ENCODE measurements around the gene LRRN4. TPM values are rescaled to one million over a fixed set of nuclear protein-coding genes. Genes with fewer than 3 reads are reported as not detected.

The LRRN4 gene
- 0.13 TPM for total RNA-seq (ENCODE audit: unreplicated experiment)
- long read RNA-seq: 0 reads

- Mint-ChIP-seq H3K27ac (ENCODE audit: unreplicated experiment) (no peak within 1 kb of the TSS), H3K4me1 (ENCODE audit: unreplicated experiment) (peaks cover 9% of the 10 kb centered on the region), H3K9me3 (ENCODE audit: unreplicated experiment) (no peaks in the 10 kb centered on the region), H3K4me3 (ENCODE audit: unreplicated experiment) (peak within 1 kb of the TSS; percentile 85), H3K27me3 (ENCODE audit: unreplicated experiment) (peaks cover 23% of the 10 kb centered on the region), H3K36me3 (ENCODE audit: low read depth, unreplicated experiment) (peaks cover 4% of the 10 kb centered on the region)
- peak; percentile 16 for DNase-seq (ENCODE audit: low spot score)
- TF ChIP-seq, protein P1, sequence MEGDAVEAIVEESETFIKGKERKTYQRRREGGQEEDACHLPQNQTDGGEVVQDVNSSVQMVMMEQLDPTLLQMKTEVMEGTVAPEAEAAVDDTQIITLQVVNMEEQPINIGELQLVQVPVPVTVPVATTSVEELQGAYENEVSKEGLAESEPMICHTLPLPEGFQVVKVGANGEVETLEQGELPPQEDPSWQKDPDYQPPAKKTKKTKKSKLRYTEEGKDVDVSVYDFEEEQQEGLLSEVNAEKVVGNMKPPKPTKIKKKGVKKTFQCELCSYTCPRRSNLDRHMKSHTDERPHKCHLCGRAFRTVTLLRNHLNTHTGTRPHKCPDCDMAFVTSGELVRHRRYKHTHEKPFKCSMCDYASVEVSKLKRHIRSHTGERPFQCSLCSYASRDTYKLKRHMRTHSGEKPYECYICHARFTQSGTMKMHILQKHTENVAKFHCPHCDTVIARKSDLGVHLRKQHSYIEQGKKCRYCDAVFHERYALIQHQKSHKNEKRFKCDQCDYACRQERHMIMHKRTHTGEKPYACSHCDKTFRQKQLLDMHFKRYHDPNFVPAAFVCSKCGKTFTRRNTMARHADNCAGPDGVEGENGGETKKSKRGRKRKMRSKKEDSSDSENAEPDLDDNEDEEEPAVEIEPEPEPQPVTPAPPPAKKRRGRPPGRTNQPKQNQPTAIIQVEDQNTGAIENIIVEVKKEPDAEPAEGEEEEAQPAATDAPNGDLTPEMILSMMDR (IDR thresholded peaks at IDR 0.05; ENCODE audit: unreplicated experiment): no peak
Observed at GRCh38 chr20:6053776-6054688, at the start of gene LRRN4. LRRN4 (minus strand) TSS chr20:6054060; CDS start chr20:6052799, 1,261 bp downstream.

GRCh38 chr20:6103301-6103700 lies 49.4 kb upstream of the LRRN4 start:
- Mint-ChIP-seq H3K36me3 (ENCODE audit: low read depth, unreplicated experiment) (no peaks in the 10 kb centered on the region), H3K27me3 (ENCODE audit: unreplicated experiment) (no peaks in the 10 kb centered on the region), H3K27ac (ENCODE audit: unreplicated experiment) (no peak overlapping the region), H3K4me3 (ENCODE audit: unreplicated experiment) (no peak overlapping the region), H3K4me1 (ENCODE audit: unreplicated experiment) (no peaks in the 10 kb centered on the region), H3K9me3 (ENCODE audit: unreplicated experiment) (no peaks in the 10 kb centered on the region)
- TF ChIP-seq, protein P1 (IDR thresholded peaks at IDR 0.05; ENCODE audit: unreplicated experiment): no peak
- no peak for DNase-seq (ENCODE audit: low spot score)

DNA sequence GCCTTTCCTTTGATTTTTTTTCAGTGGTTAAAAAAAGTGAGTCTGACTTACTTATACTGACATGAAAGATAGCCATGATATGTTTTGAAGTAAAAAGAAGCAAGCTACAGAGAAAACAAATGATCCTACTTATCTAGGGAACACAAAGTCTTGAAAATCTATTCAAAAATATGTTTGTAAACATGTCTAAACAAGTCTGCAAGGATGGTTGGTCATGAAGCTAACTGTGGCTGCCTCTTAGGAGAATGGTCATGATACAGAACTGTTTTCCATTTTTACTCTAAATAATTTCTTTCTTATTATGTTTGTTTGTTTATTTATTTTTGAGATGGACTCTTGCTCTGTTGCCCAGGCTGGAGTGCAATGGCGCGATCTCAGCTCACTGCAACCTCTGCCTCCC lies 47.5 kb upstream of the LRRN4 start:
- no peaks in the 10 kb centered on the region for H3K36me3 Mint-ChIP-seq (ENCODE audit: low read depth, unreplicated experiment)
- TF ChIP-seq, protein P1 (IDR thresholded peaks at IDR 0.05; ENCODE audit: unreplicated experiment): no peak
- H3K27me3 Mint-ChIP-seq (ENCODE audit: unreplicated experiment): no peaks in the 10 kb centered on the region
- DNase-seq (ENCODE audit: low spot score): no peak
- H3K4me3 Mint-ChIP-seq (ENCODE audit: unreplicated experiment): no peak overlapping the region
- H3K27ac Mint-ChIP-seq (ENCODE audit: unreplicated experiment): no peak overlapping the region
- no peaks in the 10 kb centered on the region for H3K9me3 Mint-ChIP-seq (ENCODE audit: unreplicated experiment)
- no peaks in the 10 kb centered on the region for H3K4me1 Mint-ChIP-seq (ENCODE audit: unreplicated experiment)

DNA sequence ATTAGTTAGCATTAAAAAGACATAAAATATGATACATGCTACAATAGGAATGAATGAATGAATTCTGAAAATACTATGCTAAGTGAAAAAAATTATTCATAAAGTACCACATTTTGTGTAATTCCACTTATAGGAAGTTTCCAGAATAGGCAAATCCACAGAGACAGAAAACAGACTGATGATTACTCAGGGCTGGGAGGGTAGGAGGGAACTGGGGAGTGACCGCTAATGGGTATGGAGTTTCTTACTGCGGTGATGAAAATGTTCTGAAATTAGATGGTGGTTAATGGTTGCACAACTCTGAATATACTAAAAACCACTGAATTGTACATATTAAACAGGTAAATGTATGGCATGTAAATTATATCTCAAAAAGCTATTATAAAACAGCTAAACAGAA lies 46.4 kb upstream of the LRRN4 start:
- Mint-ChIP-seq H3K9me3 (ENCODE audit: unreplicated experiment) (no peaks in the 10 kb centered on the region), H3K27ac (ENCODE audit: unreplicated experiment) (no peak overlapping the region), H3K27me3 (ENCODE audit: unreplicated experiment) (no peaks in the 10 kb centered on the region), H3K4me3 (ENCODE audit: unreplicated experiment) (no peak overlapping the region), H3K36me3 (ENCODE audit: low read depth, unreplicated experiment) (no peaks in the 10 kb centered on the region), H3K4me1 (ENCODE audit: unreplicated experiment) (no peaks in the 10 kb centered on the region)
- DNase-seq (ENCODE audit: low spot score): no peak
- TF ChIP-seq, protein P1 (IDR thresholded peaks at IDR 0.05; ENCODE audit: unreplicated experiment): no peak

- H3K27ac Mint-ChIP-seq (ENCODE audit: unreplicated experiment): no peak overlapping the region
- H3K36me3 Mint-ChIP-seq (ENCODE audit: low read depth, unreplicated experiment): no peaks in the 10 kb centered on the region
- H3K4me1 Mint-ChIP-seq (ENCODE audit: unreplicated experiment): no peaks in the 10 kb centered on the region
- H3K4me3 Mint-ChIP-seq (ENCODE audit: unreplicated experiment): no peak overlapping the region
- TF ChIP-seq, protein P1 (IDR thresholded peaks at IDR 0.05; ENCODE audit: unreplicated experiment): no peak
- H3K27me3 Mint-ChIP-seq (ENCODE audit: unreplicated experiment): no peaks in the 10 kb centered on the region
- no peaks in the 10 kb centered on the region for H3K9me3 Mint-ChIP-seq (ENCODE audit: unreplicated experiment)
- no peak for DNase-seq (ENCODE audit: low spot score)
Observed at GRCh38 chr20:6099819-6100218, 46.0 kb upstream of the LRRN4 start.
